ENCODE results near the gene QPCT.
A peak's percentile ranks its signal among the peaks of the same experiment; 100 is the strongest.

The QPCT gene

DNA sequence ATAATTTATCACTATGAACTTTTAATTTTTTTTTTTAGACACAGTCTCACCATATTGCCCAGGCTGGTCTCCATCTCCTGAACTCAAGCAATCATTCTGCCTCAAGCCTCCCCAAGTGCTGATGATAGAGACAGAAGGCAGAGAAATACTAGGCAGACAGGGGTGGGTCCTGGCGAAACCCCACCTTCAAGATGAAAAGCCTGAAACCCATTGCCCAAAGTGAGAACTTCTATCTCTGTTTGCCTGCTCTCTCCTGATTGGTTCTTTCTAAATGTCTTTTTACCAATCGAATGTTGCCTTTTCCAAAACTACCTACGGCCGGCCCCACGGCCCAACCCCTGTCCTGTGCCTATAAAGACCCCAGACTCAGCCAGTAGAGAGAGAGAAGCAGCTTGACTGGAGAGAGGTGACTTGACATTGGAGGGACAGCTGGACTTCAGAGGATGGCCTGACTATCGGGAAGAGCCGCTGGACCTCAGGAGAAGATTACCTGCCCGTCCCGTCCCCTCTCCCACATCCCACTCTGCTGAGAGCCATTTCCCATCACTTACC, 41.7 kb upstream of the QPCT start:
- TF ChIP-seq, protein P1, sequence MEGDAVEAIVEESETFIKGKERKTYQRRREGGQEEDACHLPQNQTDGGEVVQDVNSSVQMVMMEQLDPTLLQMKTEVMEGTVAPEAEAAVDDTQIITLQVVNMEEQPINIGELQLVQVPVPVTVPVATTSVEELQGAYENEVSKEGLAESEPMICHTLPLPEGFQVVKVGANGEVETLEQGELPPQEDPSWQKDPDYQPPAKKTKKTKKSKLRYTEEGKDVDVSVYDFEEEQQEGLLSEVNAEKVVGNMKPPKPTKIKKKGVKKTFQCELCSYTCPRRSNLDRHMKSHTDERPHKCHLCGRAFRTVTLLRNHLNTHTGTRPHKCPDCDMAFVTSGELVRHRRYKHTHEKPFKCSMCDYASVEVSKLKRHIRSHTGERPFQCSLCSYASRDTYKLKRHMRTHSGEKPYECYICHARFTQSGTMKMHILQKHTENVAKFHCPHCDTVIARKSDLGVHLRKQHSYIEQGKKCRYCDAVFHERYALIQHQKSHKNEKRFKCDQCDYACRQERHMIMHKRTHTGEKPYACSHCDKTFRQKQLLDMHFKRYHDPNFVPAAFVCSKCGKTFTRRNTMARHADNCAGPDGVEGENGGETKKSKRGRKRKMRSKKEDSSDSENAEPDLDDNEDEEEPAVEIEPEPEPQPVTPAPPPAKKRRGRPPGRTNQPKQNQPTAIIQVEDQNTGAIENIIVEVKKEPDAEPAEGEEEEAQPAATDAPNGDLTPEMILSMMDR (IDR thresholded peaks at IDR 0.05; ENCODE audit: low read depth, low read length, missing control alignments): no peak
- no peak for DNase-seq (ENCODE audit: low read depth)
- H3K4me3 ChIP-seq (ENCODE audit: low read depth, low read length): no peak overlapping the region

DNA sequence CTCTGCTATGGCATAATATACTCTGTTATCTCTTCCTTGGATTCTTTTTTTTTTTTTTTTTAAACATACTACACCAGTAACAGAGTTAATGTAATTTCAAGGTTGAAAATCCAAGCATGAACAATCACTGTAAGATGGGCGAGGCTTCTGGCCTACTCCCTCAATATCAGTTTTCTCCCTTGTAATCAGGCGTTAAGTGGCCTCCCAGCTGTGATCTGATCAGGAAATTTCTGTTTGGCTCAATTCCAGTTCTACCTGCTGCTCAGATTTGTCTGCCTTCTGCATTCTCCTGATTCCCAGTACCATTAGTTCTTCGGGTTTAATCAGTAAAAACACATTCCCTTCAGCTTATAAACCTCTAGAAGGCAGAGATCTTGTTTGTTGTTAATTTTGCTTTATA, 38.4 kb upstream of the QPCT start:
- TF ChIP-seq, protein P1 (IDR thresholded peaks at IDR 0.05; ENCODE audit: low read depth, low read length, missing control alignments): no peak
- H3K4me3 ChIP-seq (ENCODE audit: low read depth, low read length): no peak overlapping the region
- DNase-seq (ENCODE audit: low read depth): no peak

GRCh38 chr2:37307500-37307899, 36.9 kb upstream of the QPCT start:
- no peak overlapping the region for H3K4me3 ChIP-seq (ENCODE audit: low read depth, low read length)
- TF ChIP-seq, protein P1 (IDR thresholded peaks at IDR 0.05; ENCODE audit: low read depth, low read length, missing control alignments): no peak
- DNase-seq (ENCODE audit: low read depth): no peak

DNA sequence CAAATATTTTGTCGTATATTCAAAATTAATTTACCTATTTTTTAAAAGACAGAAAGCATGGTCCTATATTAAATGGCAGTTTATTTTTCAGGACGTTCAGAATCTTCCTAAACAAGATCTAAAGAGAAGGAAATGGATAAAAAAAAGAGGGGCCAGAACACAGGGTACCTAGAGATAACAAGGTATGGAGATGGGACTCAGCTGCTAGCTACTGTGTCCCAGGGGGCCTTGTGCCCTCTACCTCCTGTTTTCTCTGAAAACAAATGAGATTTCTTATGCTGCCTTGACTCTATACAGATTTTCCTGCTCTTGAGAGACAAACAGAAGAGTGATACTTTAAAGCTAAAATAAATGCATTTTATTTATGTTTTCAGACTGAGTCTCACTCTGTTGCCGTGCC, 29.1 kb upstream of the QPCT start:
- H3K4me3 ChIP-seq (ENCODE audit: low read depth, low read length): no peak overlapping the region
- TF ChIP-seq, protein P1 (IDR thresholded peaks at IDR 0.05; ENCODE audit: low read depth, low read length, missing control alignments): no peak
- DNase-seq (ENCODE audit: low read depth): no peak

DNA sequence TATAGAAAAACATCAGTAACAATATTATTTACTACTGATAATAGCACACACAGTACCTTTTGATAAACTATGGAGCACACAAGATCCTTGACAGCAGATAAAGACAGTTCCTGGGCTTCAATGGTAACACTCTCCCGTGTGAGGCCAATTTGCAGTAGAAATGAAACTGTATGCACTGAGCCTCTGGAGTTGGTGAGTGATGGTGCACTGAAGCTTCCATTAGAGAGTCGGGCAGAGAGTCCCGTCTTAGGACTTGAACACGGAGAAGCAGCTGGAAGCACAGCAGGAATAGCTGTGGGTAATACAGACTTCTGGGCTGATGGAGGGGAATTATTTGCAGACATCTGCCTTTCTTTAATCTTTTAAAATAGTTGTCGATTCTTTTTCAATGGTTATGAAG, 28.2 kb upstream of the QPCT start:
- TF ChIP-seq, protein P1 (IDR thresholded peaks at IDR 0.05; ENCODE audit: low read depth, low read length, missing control alignments): no peak
- H3K4me3 ChIP-seq (ENCODE audit: low read depth, low read length): no peak overlapping the region
- DNase-seq (ENCODE audit: low read depth): no peak

DNA sequence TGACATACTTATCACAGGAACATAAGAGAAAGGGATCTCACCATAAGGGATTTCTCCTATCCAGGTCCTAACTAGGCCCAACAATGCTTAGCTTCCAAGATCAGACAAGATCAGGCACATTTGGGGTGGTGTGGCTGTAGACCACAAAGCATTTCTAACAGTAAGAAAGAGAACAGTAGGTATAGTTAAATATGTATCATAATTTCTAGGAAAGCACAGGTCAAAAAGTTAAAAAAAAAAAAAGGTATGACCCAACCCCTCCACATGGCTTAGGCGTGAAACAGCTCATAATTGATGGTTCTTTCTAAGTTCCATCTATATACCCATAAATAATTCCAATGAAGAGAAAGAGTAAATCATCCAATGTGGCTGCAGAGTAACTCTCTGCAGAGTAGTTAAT, 26.7 kb upstream of the QPCT start:
- DNase-seq (ENCODE audit: low read depth): no peak
- H3K4me3 ChIP-seq (ENCODE audit: low read depth, low read length): no peak overlapping the region; the same call in 1 of the 2 replicates
- TF ChIP-seq, protein P1 (IDR thresholded peaks at IDR 0.05; ENCODE audit: low read depth, low read length, missing control alignments): no peak

DNA sequence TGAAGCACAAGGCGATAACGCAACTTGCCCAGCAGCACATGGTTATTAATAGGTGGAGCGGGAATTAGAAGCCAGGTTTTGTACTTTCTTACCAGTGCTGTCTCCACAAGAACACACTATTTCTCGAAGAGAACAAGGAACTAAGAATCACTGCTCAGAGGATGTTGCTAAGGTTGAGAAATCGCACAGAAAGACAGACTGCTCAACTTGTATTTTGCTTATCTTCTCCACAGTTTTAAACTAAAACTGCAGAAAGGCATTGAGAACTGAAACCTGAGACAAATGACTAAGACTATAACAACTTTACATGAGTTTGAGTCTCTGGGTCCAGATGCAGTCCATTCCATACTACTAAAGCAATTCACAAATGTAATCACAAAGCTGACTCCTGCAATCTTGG, 26.0 kb upstream of the QPCT start:
- DNase-seq (ENCODE audit: low read depth): peak; percentile 51
- no peak overlapping the region; the same call in 1 of the 2 replicates for H3K4me3 ChIP-seq (ENCODE audit: low read depth, low read length)
- TF ChIP-seq, protein P1 (IDR thresholded peaks at IDR 0.05; ENCODE audit: low read depth, low read length, missing control alignments): no peak

All from GM12864 (cell line).